GM19239 (cell line): ENCODE measurements around the gene FHIT.

ENCODE experiments used
- DNase-seq: peaks from one replicate; pipeline ENCODE4 v3.0.0; 2011; ENCODE audit warnings: low spot score; ENCODE audit not compliant: insufficient read length
- FAIRE-seq: peaks from 2 replicates; lab custom pipeline; 2011; peaks lifted over from hg19 to GRCh38; lab: Jason Lieb, UNC

Gene FHIT

DNA sequence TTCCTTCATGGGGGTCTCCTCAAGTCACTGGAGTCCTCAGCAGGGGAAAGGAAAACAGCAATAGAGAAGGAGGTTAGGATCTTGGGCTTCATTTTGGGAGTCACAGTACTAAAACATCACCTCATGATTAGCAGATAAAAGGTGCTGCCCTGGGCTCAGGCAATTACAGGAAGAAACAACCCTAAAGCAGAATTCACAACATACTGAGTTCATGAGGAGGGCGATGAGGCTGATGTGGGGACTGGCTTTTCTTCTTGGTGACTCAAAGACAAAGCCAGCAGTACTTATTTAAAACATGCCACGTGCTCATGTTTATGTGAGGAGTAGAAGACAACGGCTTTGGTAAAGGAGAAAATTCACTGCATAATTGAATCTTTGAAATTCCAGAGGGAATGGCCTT lies 1379.1 kb downstream of the FHIT start:
- no peak for DNase-seq
- FAIRE-seq = no peak

- FAIRE-seq (no peak), DNase-seq (no peak)
These were observed 1383.9 kb downstream of the FHIT start for GRCh38 chr3:59867185-59868002.

DNA sequence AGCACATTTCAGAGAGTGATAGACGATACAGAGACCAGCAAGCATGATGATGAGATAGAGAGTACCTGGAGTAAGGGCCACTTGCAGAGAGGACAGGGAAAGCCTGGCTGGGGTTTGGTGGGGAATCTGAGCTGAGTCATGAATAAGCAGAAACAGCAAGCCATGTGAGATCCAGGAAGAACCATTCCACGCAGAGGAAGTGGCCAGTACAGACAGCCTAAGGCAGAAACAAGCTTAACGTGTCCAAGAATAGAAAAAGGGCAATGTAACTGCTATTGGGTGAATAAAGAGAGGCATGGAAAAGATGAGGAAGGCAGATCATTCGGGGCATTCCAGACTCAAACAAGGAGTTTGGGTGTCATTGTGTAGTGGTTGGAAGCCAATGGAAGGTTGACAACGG lies 1385.2 kb downstream of the FHIT start:
- no peak for DNase-seq
- FAIRE-seq = no peak

DNA sequence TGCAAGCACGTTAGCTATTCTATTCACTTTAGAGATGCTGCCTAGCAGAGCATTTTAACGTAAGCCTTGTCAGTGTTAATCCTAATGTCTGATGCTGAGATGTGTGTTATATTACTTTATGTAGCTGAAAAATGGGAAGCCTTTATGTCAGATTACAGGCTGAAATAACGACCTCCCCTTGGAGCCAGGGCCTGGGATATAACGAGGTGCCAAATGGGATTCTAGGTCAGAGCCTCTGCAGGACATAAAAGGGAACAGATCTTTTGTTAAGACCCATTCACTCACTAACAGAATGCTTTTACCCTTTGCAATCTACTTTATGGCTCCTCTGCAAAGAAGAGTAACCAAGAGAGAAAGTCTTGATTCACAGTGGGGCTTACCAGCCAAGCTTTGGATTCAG lies 1385.9 kb downstream of the FHIT start:
- FAIRE-seq (no peak), DNase-seq (no peak)

DNA sequence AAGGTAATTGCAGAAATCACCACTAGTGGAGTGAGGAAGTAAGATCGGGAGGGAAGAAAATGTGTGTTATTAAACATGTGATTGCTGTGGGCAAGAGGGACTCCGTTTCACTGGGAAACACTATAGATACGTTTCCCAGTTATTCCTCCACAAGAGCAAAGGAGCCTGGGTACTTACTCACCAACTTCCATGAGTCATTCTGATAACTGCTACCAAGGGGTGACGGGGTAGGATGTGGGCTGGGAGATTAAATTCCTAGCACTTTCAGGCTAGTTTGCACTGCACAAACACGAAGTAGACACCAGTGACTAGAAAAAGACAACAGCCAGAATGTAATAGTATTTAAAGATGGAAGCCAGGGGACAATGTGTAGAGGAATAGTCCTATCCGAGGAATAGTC lies 1388.6 kb downstream of the FHIT start:
- DNase-seq (no peak), FAIRE-seq (no peak)

GRCh38 chr3:59857589-59858346 lies 1393.5 kb downstream of the FHIT start:
- peak; percentile 43 for DNase-seq
- peak; percentile 98 for FAIRE-seq

DNA sequence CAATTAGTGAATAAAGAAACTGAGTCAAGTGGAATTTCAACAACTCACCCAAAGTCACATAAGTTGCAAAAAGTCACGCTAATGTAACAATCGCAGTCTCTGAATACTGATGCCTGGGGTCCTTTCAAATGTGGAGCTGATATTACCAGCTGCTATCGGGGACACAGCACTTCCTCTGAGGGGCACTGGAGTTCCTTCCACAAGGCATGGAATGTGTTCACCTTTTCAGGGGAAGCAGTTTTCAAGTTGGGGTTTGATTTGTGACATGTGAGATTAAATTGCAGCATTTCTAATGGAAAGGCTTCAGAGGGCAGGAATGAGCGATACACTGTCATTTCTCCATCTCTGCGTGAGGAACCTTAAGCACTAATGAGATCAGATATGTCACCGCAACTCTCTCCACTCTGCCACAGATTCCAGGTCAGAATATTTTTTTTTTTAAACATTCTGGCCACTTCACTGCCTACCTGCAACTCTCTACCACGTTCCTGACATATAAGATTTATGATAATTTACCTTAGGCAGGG lies 1394.3 kb downstream of the FHIT start:
- no peak for FAIRE-seq
- DNase-seq = no peak

GRCh38 chr3:59854061-59854709 lies 1397.1 kb downstream of the FHIT start:
- FAIRE-seq (no peak), DNase-seq (no peak)

DNA sequence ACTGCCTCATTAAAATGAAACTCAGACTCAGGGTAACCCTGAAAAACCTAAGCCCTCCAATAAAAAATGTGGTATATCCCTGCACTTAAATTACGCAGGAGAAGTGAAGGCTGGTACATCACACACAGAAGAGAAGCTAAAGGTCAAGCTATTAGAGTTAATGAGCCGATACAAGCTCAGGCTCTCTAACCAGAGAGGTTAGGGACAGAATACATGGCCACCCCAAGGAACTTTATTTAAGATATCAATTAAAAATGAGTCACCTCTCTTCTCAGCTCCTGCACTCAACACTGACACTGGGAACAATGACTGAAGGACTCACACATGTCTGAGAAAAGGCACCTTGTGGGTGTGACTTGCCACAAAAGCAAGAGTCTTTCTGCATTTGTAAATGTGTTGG lies 1400.8 kb downstream of the FHIT start:
- no peak for FAIRE-seq
- no peak for DNase-seq

GRCh38 chr3:59845386-59845785 lies 1405.9 kb downstream of the FHIT start:
- DNase-seq (no peak), FAIRE-seq (no peak)

DNA sequence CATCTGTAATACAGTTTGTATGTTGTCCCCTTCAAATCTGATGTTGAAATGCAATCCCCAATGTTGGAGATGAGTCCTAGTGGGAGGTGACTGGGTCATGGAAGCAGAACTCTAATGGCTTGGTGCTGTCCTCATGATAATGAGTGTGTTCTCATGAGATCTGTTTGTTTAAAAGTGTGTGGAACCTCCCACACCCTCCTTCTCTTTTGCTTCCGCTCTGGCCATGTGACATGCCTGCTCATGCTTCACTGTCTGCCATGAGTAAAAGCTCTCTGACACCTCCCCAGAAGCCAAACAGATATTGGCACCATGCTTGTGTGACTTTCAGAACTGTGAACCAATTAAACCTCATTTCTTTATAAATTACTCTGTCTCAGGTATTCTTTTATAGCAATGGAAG lies 1407.4 kb downstream of the FHIT start:
- DNase-seq (no peak), FAIRE-seq (no peak)

- FAIRE-seq (peak; percentile 85), DNase-seq (peak; percentile 4)
These were observed 1411.3 kb downstream of the FHIT start for GRCh38 chr3:59839810-59840515.

GRCh38 chr3:59839283-59839682 lies 1412.0 kb downstream of the FHIT start:
- DNase-seq (no peak), FAIRE-seq (no peak)

GRCh38 chr3:59836531-59836930 lies 1414.7 kb downstream of the FHIT start:
- no peak for FAIRE-seq

DNA sequence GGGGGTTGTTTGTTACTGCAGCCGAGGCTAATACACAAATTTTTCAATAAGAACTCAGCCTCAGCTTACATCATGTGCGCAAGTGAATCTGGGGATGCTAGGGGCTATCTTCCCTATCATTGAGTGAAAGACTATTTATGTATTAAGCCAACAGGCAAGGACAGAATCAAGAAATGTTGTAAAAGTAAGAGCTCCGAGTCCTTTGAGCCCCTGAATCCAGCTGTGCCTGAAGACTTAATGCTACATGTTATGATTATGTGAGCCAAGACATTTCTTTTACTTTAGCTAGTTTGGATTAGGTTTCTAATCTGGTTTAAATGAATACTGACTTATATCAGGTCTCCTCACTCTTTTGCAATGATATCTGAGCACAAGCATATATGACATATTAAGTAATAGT lies 1418.5 kb downstream of the FHIT start:
- DNase-seq (no peak), FAIRE-seq (no peak)

More at GRCh38 chr3:59836531-59836930, 1414.7 kb downstream of the FHIT start:
- no peak for DNase-seq

DNA sequence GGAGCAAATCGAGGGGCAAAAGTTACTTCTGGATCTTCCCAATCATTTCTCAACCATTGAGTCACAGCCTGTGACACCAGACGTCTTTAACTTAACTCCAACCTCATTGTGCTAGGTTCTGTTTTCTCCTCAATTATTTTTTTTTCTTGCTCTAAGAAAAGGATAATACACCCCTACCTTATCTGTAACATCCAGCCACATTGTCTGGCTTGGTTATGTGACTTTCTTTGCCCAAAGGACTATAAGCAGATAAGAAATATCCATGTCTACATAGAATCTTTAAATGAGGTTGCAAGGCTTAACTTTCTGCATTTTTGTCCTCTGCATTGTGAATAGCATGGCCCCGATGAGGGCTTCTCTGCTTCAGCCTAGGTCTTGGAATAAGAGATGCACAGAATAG lies 1419.0 kb downstream of the FHIT start:
- no peak for FAIRE-seq
- DNase-seq = no peak

GRCh38 chr3:59831394-59831793 lies 1419.9 kb downstream of the FHIT start:
- FAIRE-seq (no peak), DNase-seq (no peak)

DNA sequence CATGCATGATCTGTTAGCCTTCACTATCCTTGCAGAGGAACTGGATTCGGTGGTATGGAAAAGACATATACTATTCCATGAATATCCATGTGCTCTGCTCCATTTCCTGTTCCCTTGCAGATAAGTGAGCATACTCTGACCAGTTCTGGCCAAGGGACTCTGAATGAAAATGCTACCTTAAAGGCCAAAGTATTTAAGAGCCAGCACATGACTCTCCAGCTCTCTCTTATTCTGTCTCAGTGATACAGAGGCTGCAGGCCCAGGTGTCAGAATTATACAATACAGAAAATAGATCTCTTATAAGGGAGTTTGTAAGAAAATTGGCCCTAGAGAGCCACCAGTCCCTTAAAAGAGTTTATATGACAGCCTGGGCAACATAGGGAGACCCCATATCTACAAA lies 1421.7 kb downstream of the FHIT start:
- DNase-seq (no peak), FAIRE-seq (no peak)

GRCh38 chr3:59824876-59825275 lies 1426.4 kb downstream of the FHIT start:
- FAIRE-seq (no peak), DNase-seq (no peak)

- DNase-seq (no peak), FAIRE-seq (no peak)
These were observed 1430.0 kb downstream of the FHIT start for GRCh38 chr3:59821274-59821673.
